ENCODE data around the gene CRB1. TPM values are rescaled to one million over a fixed set of nuclear protein-coding genes. Genes with fewer than 3 reads are reported as not detected.
A peak's percentile ranks its signal among the peaks of the same experiment; 100 is the strongest.
"Not testable (repeated sequence)": the region's sequence is repeated elsewhere in the genome, so short reads cannot be mapped to it uniquely, and the experiment has no call there.

The CRB1 gene
- total RNA-seq, 1 donor from 2014 or later, result 27.5 TPM

DNA sequence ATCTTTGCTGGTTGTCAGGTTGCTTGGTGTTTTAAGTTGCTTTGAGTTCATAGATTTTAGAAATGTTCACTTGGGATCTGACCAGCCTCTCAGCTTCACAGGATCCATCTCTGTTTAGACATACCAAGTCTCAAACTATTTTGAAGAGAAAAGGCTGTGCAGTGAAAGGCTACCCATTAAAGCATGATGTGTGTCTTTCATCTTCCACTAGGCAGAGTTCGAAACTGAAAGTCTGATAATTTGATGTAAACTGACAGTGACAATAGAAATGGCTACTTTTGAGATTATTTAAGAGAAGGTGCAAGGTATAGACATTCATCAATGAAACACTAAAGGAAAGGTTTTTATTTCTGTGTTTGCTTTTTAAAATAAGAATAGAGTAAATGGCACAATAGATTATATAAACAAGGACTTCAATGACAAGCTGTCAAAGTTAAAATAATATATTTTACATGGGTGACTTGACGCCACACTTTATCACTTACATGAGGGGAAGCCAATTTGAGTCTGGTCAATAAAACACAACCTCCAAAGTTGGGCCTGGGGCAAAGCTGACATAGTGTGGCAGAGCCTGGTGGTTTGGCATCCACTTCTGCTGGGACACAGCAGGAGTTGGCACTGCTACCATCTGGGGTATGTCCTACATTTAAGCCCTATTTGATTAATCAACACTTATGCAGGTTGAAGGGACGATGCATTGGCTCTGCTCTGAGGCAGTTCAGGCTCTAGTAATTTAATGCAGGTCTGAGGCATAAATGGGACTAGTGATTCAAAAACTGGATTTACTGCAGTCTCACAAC is 197.7 kb downstream of the CRB1 start:
- no peak for DNase-seq

DNA sequence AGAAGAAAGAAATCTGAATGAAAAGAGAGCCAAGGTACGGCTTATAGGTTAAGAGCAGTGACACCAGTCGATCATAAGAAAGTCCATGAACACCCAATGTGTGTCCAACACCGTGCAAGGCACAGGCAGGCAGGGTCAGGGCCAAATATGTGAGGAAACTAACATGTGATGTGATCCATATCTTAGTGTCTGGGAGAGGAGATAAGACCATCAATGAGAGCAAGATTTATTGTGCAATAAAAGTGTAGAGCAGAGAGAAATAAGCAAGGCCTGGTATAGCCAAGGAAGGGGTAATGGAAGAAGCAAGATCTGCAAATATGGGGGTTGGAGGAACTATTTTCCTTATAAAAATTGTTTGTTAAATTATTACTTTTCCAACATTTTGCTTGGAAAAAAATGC is 198.8 kb downstream of the CRB1 start:
- DNase-seq, result no peak

DNA sequence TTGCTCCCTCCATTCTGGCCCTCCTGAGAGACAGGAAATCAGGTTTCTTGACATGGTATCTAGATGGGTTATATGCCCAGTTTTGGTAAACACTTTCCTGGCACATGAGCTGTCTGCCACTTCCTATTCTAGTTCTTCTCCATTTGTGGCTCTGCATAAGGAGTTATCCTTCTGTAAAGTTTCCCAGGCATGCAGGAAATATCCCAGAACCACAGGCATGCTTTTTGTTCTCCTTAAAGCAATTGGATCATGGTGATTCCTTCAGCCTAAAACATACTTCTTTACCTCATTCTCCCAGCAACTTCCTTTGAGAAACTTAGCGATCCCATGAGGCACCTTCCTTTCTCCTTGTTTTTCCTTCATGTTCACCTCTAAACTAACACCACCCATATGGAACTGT is 199.8 kb downstream of the CRB1 start:
- DNase-seq, result no peak

DNA sequence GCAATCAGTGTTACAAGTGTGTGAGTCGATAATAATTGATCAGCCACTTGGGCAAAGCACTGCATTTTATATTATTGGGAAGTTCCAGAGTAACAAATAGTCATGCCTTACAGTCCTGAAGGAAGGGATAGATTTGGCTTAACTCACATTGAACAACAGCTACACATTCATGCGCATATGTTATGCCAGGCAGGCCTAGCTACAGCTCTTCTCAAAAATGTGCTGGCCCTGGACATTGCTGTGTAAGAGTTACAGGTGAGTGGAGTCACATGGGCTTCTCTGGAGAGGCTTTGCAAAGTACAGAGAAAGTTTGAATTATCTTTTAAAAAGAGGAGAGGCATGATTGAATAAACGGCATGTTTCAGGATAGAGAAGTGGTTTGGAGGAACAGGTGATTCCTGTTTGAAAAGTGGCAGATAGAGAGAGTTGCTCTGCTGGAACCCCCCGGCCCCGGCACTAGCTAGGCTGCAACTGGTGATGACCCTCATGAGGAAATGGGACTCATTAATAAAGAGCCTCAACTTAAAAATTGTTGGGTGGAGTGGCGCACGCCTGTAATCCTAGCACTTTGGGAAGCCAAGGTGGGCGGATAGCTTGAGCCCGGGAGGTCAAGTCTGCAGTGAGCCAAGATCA is 200.6 kb downstream of the CRB1 start:
- DNase-seq, result no peak

DNA sequence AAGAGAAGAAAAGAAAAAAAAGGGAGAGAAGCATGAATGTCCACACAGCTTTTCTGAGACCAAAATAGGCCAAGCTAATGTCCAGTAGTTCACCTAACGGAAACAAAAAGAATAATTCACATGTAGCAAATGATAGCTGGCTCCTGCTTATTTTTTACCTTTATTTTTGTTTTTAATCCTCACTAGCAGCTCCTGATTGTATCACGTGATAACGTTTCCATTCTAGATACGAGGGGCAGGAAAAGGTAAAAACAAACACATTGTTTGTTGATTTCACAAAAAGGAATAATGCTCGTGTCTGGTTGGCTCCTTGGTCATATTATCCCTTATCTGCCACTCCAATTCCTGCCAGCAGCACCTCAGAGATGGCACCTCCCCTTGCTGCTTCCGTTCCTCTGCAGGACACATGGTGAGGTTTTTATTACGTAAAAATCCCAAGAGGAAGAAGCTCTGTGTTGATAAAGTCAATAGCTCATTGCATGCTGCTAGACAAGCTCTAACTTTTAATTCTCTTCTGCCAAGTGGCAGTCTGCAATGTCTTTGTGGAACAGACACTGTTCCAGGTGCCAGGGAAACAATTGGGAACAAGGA is 201.7 kb downstream of the CRB1 start:
- no peak for DNase-seq

DNA sequence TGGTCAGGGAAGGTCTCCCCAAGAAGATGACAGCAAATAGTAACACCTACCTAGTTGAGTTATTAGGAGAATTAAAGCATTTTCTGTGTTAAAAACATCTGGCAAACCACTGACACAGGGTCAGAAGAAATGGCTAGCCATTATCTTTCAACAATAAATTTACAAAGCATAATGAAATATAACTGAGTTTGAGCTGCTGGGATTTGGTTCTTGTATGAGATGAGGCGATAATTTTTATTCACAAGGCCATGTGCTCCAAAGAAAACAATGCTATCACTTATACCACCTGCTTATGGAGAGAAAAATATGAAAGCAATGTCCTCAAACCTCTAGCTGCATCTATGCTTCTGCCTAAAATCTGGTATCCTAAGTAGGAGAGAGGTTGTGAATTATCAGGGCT is 202.3 kb downstream of the CRB1 start:
- no peak for DNase-seq

DNA sequence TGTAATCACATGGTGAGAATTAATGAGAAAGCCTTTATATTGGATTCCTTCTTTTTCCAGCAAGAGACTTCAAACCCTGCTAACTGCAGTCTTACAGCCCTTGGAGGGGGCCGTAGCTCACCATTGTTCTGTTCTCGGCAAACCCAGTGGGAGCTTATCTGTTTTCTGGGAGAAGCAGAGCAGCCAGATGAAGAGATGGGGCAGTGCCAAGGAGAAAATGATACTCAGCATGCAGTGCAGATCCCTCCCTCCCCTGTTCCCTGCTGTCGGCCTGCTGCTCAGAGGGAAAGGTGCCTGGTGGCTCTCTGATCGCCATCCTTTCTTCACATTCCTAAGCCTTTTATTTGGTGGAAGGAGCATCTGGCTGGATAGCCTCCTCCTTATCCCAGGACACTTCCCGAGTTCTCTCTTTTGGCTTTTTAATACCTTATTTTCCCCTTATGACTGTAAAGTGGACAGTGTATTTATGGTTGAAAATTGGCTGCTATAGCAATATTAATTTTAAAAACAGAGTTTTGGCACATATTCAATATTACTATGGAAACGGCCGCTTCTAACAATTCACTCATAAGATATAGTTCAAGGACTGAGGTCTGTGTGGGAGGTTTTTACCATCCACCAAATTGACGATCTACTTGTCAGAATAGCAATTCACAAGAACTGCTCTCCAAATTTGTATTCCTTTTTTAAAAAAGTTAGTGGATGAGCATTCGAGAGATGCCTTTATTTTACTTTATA is 203.4 kb downstream of the CRB1 start:
- peak; percentile 23 for DNase-seq

DNA sequence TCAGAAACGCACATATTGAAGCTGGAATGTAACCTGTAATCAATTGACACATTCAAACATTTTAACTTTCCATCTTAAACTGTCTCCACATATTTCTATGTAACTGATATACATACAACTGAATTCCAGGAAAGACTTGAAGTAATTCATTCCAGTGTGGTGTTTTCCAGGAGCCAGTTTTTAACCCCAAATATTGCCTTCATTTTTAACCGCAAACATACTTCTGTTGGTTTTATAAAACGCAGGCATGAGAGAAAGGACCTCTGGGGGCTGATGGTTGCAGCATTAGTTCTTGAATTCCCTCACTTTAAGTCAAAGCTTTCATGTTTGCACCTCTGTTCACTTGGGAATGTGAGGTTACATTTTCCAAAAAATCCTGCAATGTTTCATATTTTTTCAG is 204.1 kb downstream of the CRB1 start:
- DNase-seq, result no peak

DNA sequence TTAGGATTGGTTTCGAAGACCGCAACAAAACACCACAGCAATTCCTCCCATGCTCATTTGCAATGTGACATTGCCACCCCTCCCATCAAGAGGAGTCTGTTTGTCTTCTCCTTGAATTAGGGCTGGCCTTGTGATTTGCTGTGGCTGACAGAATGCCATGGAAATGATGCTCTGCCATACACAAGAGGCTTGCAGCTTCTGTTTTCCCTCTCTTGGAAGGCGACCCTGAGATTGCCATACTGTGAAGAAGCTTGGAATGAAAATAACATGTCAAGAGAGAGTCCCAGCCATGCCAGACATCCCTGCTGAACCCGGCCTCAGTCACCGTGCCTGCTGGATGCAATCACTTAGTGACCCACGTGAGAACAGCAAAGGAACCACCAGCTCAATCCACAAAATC is 212.4 kb downstream of the CRB1 start:
- DNase-seq, result no peak

DNA sequence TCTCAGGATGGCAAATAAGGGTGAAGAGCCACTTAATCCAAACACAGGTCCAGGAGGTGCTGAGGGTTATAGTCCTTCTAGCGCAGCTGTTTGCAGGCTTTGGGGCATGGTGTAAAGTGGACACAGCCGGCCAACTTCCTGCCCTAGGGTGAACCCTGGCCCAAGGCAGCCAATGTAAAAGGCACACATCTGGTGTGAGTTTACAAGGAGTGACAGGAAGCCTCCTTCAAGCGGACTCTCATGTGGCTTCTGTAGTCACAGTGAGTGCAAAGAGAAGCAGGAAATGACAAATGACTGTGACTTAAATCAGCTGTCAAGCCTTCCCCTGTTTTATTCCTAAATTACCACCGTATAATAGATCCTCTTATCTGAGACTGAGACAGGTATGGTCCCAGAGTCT is 213.0 kb downstream of the CRB1 start:
- no peak for DNase-seq

DNA sequence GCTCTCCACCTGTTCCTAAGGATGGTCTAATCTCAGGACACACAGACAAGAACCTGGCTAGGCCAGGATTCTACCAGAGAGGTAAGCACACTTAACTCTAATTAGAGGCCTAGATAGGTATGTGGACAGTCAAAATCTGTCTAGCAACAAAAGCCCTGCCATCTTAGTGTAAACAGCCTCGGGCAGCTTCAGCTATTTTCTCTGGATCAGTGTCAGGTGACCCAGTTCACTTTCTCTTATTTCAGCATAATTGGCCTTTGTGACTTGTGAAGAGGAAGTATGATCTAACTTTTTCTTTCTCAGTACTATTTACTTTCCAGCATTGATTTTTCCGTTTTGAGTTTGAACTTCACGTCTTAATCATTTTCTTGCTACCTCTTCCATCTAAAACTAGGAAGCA is 217.7 kb downstream of the CRB1 start:
- no peak for DNase-seq

DNA sequence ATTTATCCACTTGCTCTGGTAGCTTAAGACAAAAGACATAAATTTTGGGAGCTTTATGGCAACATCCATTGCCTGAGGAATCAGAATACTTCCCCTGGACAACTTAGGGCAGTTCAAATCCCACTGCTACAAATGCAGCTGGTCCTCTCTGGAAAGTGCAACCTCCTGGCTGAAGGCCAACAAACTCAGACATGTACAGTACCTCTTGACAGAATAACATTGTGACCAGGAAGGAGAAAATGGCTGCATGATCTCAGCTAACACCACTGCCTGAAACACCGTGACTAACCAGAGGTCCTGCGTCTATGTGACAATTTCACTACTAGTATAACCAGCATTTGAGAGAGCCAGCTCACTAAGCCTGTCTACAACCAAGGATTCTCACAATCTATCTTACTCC is 218.9 kb downstream of the CRB1 start:
- no peak for DNase-seq

DNA sequence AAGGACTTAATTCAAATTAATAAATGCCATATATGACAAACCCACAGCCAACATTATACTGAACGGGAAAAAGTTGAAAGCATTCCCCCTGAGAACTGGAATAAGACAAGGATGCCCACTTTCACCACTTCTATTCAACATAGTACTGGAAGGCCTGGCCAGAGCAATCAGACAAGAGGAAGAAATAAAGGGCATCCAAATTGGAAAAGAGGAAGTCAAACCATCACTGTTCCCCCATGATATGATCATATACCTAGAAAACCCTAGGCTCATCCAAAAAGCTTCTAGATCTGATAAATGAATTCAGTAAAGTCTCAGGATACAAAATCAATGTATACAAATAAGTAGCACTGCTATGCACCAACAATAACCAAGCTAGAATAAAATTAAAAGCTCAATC is 223.5 kb downstream of the CRB1 start:
- not testable (repeated sequence) for DNase-seq

DNA sequence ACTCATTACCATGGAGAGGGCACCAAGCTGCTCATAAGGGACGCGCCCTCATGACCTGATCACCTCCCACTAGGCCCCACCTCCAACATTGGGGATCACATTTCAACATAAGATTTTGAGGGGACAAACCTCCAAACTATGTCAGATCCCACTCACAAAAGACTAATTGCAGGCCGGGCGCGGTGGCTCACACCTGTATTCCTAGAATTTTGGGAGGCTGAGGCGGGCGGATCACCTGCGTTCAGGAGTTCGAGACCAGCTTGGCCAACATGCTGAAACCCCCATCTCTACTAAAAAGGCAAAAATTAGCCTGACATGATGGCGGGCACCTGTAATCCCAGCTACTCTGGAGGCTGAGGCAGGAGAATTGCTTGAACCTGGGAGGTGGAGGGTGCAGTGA is 228.7 kb downstream of the CRB1 start:
- no peak for DNase-seq

DNA sequence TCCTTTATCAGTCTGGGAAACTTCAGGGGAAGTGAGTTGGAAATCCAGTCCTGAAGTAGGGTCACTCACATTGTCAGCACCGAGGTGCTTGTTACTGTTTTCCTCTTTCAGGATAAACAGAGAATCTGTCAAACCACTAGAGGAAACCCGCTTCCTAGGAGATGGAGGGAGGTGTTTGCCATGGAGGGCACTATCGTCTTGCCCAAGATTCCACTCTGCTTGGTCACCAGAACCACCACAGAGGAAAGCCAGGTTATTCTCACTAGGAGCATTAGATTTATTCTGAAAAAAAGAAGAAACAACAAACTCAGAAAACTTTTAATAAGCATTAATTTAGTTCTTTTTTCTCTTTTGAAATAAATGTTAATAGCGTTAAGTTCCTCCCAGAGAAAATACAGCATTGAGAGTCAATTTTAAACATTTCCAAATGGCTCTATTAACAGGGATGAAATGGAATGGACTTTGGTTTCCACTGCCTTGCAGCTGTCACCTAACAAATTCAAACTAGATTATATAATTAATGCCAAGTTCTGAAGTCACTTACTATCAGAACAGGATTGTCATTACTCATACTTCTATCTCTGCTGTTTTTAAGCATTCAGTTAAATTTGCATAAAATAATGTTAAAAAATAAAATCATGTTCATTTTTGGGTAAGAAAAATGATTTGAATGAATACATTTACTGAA is 242.8 kb downstream of the CRB1 start:
- DNase-seq, result no peak

DNA sequence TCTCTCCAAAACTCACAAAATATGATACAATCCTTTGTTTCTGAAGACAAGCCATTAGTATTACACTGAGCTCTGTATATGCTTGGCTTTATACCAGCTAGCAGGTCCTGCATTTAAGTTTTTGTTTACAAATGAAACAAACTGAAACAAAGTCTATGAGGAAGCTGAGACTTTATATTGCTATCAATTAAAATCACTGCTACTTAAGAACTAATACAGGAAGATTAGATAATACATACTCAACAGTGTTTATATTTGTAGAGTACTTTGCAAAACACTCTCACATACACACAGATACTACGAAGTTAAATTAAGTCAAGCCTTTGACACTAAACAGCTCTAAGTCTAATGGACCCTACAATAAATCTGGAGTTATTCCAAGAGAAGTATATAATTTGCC is 247.4 kb downstream of the CRB1 start:
- DNase-seq, result no peak

DNA sequence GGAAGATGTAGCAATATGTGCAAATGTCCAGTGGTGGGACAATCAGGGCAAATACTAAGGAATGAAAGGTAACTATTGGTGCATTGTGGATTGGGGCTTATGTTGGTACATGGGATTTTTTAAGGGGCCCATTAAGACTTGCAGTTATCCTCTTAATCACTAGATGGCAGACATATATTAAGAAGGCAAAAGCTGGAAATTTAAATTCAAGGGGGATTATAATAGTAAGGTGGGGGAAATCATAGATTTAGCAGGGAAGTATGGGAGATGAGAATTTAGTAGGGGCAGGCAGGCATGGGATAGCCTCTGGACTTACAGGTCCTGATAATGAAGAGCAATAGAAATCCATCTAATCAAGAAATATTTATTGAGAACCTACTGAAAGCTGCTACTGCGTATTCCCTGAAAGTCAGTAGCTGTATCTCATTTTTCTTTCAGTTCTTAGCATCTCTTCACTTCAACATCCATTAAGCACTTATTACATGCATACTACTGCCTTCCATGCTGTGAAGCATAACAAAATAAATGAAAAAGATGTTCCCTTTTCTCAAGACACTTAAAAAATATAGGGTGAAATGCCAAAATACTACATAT is 251.8 kb downstream of the CRB1 start:
- no peak for DNase-seq

DNA sequence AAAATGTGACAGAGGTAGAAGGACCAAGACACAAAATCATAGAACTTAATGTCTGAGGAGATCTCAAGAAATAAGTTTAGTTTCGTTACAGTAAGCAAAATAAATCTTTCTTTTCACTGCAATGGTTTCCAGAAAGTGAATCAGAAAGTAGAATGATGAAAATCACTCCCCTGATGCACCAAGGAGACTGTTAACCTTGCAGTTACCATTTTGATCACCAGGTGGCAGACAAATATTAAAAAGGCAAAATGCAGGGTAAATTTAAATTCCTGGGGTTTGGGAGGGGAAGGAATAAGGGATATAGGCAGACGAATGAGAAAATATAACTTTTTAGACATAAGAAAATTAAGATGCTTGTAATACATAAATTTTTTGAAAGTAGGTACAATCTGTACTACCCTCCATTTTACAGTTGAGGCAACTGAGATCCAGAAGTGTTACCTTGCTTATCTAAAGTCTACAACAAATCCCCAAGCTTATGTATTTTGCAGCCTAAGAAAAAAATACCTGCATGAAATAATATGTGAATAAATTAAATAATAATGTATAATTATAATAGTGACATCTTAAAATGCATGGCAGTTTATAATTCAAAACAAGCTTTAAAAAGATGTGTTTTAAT is 253.2 kb downstream of the CRB1 start:
- no peak for DNase-seq

DNA sequence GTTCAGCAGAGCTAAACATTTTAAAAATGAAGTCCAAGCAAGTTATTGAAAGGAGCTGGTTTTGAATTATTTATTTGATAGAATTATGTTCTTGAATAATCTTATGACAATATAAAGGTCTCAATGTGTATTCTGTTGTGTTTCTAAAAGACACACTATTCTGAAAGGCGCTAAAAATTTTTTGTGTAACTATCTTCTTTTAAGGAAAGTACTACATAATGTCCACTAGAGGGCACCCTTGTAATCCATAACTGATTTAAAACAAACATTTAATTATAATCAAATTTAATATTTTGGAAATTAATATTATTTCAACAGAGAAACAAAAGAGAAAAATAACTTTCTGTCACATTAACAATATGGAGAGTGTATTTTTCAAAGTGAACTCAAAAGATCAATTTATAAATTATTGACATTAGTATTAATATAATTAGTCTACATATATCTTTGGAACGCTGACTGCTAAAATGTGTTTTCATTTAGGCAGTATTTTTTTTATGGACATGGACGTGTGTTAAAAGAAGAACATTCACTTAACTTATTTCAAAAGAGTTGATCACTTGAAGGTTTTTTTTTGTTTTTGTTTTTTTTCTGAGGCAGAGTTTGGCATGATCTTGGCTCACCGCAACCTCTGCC is 258.8 kb downstream of the CRB1 start:
- DNase-seq, result no peak

Measured in occipital lobe (tissue), 2 donors.